CD4-positive, alpha-beta T cell treated with Interleukin-15 for 1 hour (primary cell): Measurements from ENCODE around the gene PCSK2.
"Not testable (repeated sequence)": the region's sequence is repeated elsewhere in the genome, so short reads cannot be mapped to it uniquely, and the experiment has no call there.

Experiments
- DNase-seq: peaks from one replicate; pipeline ENCODE4 v3.0.0-alpha.2; 2020

Gene PCSK2, protein sequence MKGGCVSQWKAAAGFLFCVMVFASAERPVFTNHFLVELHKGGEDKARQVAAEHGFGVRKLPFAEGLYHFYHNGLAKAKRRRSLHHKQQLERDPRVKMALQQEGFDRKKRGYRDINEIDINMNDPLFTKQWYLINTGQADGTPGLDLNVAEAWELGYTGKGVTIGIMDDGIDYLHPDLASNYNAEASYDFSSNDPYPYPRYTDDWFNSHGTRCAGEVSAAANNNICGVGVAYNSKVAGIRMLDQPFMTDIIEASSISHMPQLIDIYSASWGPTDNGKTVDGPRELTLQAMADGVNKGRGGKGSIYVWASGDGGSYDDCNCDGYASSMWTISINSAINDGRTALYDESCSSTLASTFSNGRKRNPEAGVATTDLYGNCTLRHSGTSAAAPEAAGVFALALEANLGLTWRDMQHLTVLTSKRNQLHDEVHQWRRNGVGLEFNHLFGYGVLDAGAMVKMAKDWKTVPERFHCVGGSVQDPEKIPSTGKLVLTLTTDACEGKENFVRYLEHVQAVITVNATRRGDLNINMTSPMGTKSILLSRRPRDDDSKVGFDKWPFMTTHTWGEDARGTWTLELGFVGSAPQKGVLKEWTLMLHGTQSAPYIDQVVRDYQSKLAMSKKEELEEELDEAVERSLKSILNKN

DNA sequence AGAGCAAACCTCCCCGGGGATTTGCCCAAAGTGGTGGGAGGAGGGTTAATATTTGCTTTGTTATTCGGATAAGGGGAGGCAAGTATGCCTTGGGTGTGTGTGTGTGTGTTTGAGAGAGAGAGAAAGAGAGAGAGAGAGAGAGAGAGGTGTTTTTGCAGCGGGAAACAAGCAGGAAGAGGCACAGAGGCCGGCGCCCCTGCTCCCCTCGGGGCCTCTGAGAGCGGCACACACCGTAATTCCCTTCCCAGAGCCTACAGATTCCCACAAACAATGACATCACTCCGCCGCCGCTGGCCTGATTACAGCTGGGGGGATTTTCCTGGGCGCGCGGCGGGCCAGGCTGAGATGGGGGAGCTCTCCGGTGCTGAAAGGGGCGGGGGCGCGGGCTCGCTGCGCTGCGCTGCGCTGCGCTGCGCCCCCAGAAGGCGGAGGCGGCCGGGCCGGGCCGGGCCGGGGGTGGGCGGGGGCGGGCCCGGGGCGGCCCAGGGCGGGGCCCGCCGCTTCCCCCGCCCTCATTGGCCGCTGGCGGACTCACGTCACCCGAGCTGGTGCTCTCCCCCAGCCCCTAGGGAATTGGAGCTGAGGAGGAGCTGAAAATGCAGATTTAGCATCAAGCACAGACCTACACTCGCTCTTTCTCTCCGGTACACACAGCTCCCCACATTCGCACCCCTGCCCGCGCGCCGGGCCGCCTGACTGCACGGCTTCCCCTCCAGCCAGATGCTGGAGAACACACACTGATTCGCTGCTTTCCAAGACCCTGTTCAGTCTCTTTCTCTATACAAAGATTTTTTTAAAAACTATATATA, at the start of gene PCSK2:
Gene PCSK2, plus strand, starts transcription at position 631 of the 809 bp plus-strand sequence. CDS start 266 bp downstream, outside the sequence.
- no peak for DNase-seq

DNA sequence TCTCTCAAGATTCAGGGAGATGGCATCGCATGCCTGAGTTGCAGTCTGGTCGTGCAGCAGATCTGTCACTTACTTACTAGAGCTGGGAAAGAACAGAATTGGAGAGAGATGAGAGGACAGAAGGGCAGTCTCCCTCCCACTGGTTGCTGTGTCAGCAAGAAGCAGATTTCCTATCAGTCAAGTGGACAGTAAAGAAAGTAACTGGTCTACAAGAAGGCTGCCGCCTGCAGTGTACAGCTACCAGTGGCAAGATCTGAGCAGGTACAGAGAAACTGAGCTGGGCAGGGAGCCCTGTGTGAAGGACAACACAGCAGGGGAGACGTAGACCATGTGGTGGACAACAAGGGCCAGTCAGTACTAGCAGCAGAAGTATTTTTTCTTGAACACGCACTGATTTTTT, 49.5 kb upstream of the PCSK2 start:
- DNase-seq, result no peak

DNA sequence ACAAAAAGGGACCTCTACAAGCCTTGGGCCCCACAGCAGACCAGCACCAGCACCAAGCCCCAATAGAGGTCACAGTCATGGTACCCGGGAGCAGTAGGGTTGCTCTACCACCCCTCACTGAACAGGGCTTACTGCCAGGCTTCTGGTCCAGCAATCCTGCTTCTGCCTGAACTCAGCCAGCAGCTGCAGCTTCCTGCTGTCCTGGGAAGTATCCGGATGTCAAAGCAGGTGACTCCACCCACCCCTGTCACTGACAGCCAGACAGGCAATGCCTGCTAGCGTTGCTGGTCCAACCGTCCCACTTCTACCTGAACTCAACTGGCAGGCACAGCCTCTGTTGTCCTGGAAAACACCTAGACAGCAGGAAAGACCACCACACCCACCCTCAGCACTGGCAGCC, 47.0 kb upstream of the PCSK2 start:
- DNase-seq, result no peak

DNA sequence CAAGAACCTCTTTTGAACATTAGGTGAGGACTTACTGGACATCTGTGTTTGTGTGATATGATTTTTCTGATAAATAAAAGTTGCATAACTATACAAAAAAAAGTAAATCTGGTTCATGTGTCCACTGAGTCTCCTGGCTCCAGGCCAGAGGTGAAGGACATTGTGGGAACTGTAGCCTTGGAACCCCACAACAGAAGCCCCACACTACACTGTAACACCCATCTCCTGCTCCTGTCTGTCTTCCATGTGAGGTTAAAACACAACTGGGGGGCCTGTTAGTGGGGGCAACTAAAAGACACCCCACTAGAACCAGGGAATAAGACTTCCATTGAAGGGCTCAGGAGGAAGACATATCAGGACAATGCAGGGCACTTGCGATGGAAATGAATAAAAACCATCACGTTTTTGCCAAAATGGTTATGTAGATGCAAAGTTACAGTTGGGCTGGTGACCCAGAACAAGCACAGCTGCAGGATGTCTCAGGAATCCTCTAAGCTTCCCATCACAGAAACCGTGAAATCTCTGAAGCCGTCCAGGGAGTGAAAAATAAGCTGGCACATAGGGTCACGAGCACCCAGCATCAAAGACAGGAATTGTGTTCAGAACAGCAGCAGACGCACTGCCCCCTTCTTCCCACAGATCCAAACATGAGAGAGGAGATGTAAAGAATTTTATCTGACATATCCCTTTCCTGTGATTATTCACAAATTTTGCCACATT, 36.7 kb upstream of the PCSK2 start:
- DNase-seq, result no peak

DNA sequence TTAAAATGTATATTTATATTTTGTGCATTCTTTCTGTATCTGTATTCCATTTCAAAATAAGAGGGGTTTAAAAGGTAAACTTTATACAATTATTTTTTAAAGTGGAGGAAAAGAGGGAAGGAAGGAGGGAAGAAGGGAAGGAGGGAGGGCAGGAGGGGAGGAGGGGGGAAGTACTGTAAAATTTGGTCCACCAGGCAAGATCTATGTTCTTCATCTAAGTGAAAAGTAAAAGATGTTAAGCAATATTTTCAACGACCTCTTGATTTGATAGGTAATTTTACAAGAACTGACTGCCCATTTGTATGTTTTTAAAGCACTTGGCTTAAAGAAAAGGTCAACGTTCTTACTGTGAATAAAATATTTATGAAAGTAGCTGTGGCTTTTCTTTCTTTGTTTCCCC, 29.8 kb upstream of the PCSK2 start:
- DNase-seq, result no peak

DNA sequence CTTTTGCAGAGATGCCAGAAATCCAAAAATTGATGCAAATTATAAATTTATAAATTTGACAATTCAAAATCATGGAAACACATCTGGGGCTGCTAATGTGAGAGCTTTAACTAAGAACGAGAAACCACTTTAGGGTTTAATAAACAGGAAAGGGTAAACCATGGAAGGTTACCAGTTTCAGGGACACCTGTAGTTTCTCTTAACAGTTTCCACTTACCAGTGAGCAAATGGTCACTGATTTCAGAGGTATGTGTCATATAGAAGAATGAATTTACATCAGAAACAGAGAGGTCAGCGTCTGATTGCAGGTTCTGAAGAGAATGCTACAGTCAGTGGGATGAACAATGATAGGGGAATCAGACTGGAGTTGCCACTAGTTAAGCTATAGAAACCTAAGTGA, 24.8 kb upstream of the PCSK2 start:
- DNase-seq, result no peak

DNA sequence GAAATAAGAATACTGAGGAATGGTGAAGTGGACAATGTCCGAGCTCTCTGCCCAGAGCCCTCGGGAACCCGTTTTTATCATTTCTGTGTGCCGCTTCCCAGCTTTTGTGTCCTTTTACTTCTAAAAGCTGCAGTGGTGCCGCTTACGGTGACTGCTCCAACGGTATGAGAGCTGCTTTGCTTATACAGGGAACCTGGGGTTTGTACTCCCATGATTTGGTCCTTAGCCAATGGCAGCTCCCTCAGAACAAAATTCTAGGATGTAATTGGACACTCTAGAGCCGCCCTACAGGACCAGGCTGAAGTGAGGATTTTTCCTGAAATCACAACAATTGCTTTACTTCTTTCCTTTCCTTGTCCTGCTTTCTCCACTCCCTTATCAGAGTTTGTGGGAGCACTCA, 24.2 kb upstream of the PCSK2 start:
- no peak for DNase-seq

DNA sequence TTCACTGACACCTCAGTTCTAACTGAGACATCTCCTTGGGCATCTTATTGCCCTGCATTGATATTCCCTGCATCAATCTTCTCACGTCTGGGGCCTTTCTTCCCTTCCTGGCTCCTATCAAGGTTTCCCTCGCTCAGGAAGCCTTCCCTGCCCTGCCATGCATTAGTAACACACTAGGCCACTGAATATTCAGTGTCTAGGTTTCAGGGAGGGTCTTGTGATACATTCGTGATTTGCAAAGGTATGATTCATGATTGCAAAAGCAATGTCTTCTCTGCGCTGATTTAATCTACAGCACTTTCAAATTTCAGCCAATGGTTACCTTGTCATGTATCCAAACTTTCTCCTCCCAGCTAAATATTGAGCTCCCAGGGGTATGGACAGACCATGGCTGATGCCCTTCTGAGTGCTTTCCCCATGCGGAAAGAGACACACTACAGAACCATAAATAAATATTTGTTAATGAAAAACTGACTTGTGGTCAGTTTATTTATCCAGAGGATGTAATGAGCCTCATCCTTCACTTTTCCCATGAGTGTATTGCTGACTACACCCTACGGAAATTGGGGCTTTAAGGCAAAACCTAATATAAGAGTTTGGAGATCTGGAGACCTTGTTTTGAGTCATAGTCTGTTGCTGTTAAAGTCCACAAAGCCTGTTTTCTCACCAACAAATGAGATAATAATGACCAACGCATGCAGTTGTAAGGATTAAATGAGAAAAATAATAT, 21.6 kb upstream of the PCSK2 start:
- no peak for DNase-seq

DNA sequence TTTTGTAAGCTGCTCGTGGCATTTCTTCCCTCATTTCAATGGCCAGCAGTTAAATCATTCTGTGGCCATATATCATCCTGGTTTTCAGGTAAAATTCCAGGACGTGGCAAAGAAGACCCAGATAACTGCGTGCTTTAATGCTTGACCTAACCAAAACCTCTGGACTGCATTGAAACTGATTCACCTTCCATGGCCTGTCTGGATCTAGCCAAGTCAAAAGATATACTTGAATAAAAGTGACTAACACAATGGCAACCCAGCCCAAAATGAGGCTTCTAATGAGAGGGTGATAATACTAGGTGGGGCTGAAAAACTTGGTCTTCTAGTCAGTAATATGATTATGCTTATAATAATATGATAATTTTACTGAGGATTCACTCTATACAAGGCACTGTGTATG, 16.5 kb upstream of the PCSK2 start:
- DNase-seq, result no peak

DNA sequence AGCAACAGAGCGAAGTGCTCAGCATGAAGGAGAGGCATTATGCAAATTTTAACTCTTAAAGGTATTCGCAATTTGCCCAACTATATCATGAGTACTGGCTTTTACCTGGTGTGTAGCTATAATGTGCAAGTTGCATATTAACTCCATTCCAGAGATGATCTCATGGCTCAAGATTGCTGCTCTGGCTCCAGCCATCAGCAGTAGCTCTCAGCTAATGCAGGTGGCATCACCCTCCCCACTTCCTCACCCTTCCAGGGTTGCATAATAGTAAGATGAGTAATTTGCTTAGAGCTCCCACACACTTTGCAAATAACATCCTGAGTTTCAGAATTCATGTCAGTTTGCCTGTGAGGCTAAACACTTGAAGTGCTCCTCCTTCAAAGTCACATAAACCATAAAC, 15.9 kb upstream of the PCSK2 start:
- DNase-seq, result no peak

DNA sequence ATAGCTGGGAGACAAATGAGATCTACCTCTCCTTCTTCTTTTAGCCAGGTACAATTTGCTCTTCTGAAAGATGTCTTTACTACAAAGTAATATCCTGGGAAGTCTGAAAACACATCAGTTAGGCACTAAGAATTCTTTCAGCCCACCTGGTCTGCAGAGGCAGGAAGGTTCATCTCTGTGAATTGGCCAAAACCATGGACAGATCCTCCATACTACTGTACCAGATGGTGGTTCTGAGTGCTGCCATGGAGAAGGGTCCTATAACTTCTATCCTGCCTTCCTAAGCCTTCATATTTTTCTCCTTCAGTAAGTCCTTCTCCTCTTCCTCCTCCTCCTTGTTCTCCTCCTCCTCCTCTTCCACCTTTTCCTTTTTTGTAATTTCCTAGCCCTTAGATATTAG, 11.7 kb upstream of the PCSK2 start:
- no peak for DNase-seq

DNA sequence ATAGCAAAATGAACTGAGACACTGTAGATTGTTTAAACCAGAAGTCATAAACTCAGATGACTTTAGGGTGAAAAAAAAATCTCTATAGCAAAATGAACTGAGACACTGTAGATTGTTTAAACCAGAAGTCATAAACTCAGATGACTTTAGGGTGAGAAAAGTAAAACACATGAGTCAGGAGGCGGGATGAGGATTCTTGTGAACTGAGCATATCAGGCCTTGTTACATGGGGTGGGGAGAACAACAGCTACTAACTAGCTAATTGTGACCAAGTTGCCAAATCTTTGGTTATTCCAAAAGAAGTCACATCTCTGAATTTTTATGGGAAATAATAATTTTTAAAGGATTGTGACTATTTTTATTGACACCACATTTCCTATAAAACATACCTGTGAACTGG, 7.0 kb upstream of the PCSK2 start:
- not testable (repeated sequence) for DNase-seq

DNA sequence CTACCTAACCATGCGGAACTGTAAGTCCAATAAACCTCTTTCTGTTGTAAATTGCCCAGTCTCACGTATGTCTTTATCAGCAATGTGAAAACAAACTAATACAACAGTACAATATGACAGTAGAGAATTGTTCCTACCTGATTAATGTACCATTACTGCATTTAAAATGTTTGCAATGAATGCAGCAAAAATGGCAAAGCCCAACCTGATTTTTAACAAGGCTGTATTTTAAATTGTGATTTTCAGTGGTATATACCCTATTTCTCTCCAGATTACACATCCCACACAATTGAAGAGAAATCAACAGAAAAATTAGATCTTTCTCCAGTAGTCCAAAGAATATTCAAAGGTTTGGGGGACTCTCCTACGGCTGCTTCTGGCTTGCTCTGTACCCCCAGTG, 3.3 kb upstream of the PCSK2 start:
- DNase-seq, result no peak

DNA sequence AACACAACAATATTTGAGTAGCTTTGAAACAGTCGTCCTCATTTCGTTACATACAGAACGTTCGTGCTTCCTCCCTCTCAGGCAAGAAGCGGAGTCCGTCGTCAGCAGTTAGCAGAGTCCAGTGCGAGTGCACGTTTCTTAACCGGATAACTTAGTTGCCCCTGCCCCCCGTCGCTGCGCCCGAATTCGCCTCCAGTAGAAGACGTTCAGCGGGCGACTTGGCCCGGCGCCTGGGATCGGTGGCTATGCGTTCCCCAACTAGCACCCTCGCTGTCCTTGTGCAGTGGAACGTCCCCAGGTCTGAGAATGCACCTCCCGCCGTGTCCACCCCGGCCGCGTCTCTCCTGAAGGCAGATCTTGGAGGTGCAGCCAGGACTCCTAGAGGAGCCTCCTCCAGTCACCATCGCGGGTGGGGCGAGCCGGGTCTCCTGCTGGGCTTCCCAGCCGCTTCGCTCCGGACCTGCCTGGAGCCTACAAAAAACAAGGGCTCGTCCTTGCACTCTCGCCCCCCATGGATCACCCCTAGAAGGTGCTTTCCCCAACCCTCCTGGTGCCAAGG, 910 bp upstream of the PCSK2 start:
- no peak for DNase-seq

DNA sequence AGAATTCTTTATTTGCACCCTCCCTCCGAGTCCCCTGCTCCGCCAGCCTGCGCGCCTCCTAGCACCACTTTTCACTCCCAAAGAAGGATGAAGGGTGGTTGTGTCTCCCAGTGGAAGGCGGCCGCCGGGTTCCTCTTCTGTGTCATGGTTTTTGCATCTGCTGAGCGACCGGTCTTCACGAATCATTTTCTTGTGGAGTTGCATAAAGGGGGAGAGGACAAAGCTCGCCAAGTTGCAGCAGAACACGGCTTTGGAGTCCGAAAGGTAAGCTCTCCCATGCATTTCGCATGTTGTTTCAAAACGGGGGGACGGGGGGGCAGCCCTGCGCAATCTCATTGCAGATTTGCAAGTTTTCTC, 357 bp downstream of the PCSK2 start:
- DNase-seq, result no peak

DNA sequence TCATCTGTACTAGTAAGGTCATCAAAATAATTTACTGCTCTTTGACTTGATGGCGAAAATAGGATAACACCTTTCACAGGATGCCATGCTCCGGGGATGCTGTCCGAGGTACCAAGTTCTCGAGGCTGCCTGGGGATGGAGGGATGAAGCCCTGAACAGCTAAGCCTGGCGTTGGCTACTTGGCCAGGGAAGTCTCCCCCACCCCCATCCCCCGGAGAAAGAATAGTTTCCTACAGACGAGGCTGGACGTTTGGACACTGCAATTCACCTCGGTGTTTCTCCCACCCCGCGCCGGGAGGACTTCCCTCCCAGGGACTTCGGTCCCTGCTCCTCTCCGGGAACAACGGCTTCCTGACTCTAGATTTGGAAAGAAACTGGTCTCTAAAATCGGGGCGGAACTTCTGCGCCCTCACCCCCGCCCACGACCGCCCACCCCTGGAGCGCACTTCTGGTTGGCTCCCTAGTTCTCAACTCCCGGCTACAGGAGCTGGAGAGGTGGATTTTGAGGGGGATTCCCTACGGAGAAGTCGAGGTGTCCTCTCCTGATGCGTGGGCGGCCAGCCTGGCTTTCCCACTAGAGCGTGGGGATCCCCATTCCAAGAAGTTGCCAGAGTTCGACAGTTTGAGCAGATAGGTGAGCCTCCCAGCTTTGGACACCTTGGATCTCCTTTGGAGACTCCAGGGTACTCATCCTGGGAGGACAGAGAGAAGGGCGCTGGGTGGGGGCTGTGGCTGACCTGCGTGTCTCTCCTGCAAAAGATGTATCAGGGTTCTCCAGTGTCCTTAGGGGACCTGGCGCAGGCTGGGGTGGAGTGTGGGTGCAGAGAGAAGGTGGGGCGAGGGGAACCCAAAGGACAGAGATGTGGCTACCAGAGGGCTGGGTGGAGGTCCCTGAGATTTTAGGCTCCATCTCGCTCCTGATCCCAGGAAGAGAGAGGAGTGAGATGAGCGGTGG, 1.1 kb downstream of the PCSK2 start:
- no peak for DNase-seq

DNA sequence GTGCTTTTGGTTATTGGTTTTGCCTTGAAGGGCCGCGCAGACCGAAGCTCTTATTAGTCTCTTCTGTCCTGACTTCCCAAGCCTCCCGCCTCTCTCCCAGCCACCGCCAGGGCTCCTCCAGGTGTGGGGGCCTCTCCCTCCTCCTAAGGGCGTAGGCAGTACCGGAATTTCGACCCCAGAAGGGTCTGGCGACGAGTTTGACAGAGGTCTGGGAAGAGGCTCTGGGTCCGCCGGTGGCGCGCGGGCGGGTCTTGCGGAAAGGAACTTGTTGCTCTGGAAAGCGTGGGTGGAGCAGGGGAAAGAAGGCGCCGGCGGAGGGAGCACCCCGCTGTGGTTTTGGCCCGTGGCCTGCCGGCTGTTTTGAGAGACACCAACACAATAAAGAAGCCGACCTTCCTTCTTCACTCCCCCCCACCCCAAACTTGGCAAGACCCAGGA, 1.8 kb downstream of the PCSK2 start:
- no peak for DNase-seq

DNA sequence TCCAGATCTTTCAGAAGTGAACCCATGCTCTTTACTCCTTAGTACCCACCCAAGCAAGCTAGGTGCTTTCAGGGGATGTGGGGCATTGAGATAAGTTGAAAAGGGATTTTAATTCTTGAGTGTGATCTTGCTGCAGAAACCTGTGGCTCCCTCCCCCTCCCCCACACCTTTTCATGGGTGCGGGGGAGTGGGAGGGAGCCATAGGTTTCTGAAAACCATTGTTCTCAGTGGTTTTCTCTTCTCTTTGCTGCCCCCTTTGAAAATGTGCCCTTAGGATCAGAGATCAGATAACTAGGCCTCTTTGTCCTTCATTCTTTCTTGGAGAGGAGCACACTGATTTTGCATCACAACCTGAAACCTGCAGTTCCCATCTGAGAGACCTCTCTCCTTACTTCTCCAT, 2.4 kb downstream of the PCSK2 start:
- no peak for DNase-seq

DNA sequence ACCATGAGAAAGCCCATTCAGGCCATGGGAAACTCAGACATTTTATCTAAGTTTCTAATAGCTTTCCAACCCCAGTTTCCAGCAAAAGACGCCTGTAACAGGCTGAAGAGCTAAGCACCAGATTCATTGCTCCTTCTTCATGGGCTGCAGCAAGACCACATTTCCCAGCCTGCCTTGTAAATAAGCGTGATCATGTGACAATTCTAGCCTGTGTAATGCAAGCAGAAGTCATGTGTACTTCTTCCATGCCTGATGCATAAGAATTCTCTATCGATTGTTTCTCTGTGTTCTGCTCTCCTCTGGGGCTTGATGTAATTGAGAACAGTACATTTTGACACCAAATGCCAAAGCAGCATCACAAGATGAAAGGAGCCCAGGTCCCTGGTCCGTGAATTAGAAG, 6.8 kb downstream of the PCSK2 start:
- no peak for DNase-seq

DNA sequence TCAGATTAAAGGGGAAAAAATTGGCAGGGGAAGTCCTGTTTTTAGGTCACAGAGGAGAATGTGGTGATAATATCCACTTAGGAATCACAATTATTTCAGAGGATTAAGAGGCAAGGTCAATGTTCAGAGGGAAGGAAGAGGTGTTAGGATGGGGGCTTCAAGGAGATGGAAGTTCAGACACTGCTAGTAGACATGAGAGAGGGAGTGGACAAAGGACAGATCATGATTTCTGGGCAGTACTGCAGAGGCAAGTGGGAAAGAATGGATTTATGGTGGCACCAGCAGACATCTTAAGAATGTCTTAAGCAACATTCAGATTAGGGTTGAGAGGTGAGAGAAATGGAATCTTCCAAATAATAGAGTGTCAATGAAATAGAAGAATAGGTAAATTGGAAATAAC, 9.9 kb downstream of the PCSK2 start:
- no peak for DNase-seq

DNA sequence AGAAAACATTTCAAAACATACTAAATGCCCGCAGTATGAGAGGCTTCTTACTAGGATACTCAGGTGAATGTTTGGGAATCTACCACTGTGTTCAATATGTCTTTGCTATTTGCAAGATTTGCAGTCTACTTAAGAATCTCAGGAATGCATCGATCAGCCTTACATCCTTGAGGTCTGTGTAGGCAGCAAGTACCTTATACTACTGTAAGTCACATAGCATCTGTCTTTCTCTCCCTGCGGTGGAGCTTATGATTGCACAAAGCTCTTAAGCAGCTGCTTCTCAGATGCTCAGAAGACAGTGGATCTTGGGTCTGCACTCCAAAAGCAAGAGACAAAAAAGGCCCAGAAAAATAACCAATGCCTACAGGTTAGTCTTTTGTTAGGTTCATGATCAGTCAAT, 21.4 kb downstream of the PCSK2 start:
- no peak for DNase-seq
